Measurements from ENCODE around the gene LZTFL1. TPM values are rescaled to one million over a fixed set of nuclear protein-coding genes. Genes with fewer than 3 reads are reported as not detected.

The LZTFL1 gene
- total and polyA plus RNA-seq, 4 donors, result 3.4 to 11.8 (median 5.7) TPM

GRCh38 chr3:45798034-45798433, 43.9 kb downstream of the LZTFL1 start:
- Histone ChIP-seq H3K9me3 (ENCODE audit: control insufficient read depth in 4 of 4, low read length in 3 of 4) (no peaks in the 10 kb centered on the region), H3K27ac (ENCODE audit: low read depth in 1 of 2, low read length in 2 of 2) (no peak overlapping the region), H3K4me1 (ENCODE audit: control insufficient read depth in 4 of 4, insufficient read depth in 4 of 4, low read length in 3 of 4) (peaks cover 0 to 15% (median 8%) of the 10 kb centered on the region in 4 donors), H3K27me3 (ENCODE audit: control insufficient read depth in 4 of 4, insufficient read depth in 4 of 4, low read length in 3 of 4) (peaks cover 2 to 9% (median 4%) of the 10 kb centered on the region in 4 donors), H3K36me3 (ENCODE audit: control insufficient read depth in 4 of 4, insufficient read depth in 3 of 4, low read depth in 1 of 4, low read length in 3 of 4) (no peaks in the 10 kb centered on the region), H3K9ac (ENCODE audit: low read depth in 1 of 2, low read length in 2 of 2) (no peak overlapping the region), H3K4me3 (ENCODE audit: low read depth in 1 of 3, low read length in 3 of 3) (no peak overlapping the region)
- 78% methylated on average over 4 of the region's 4 CpGs for WGBS
- DNase-seq (ENCODE audit: low spot score), result no peak
- no peak for TF ChIP-seq EGR1 (IDR thresholded peaks at IDR 0.05; ENCODE audit: low read depth in 2 of 2)
- no peak for TF ChIP-seq TAF1 (conservative IDR thresholded peaks at IDR 0.05)
- no peak for TF ChIP-seq ATF3 (IDR thresholded peaks at IDR 0.05)
- TF ChIP-seq MAX (IDR thresholded peaks at IDR 0.05), result no peak
- no peak for TF ChIP-seq HNF4A (conservative IDR thresholded peaks at IDR 0.05)
- TF ChIP-seq HNF4G (IDR thresholded peaks at IDR 0.05), result no peak
- TF ChIP-seq JUND (IDR thresholded peaks at IDR 0.05), result no peak
- no peak for TF ChIP-seq NR2F2 (IDR thresholded peaks at IDR 0.05)
- TF ChIP-seq RAD21 (IDR thresholded peaks at IDR 0.05), result no peak
- TF ChIP-seq FOXA2 (IDR thresholded peaks at IDR 0.05), result no peak
- no peak for TF ChIP-seq RXRA (IDR thresholded peaks at IDR 0.05)
- no peak for TF ChIP-seq REST (IDR thresholded peaks at IDR 0.05)

GRCh38 chr3:45796902-45797637, 44.8 kb downstream of the LZTFL1 start:
- Histone ChIP-seq H3K9me3 (ENCODE audit: control insufficient read depth in 4 of 4, low read length in 3 of 4) (no peaks in the 10 kb centered on the region), H3K36me3 (ENCODE audit: control insufficient read depth in 4 of 4, insufficient read depth in 3 of 4, low read depth in 1 of 4, low read length in 3 of 4) (no peaks in the 10 kb centered on the region), H3K27ac (ENCODE audit: low read depth in 1 of 2, low read length in 2 of 2) (no peak overlapping the region), H3K4me3 (ENCODE audit: low read depth in 1 of 3, low read length in 3 of 3) (peak overlapping the region in 1 of 3 donors; percentile 50), H3K4me1 (ENCODE audit: control insufficient read depth in 4 of 4, insufficient read depth in 4 of 4, low read length in 3 of 4) (peaks cover 0 to 15% (median 8%) of the 10 kb centered on the region in 4 donors), H3K27me3 (ENCODE audit: control insufficient read depth in 4 of 4, insufficient read depth in 4 of 4, low read length in 3 of 4) (peaks cover 2 to 9% (median 4%) of the 10 kb centered on the region in 4 donors), H3K9ac (ENCODE audit: low read depth in 1 of 2, low read length in 2 of 2) (no peak overlapping the region)
- 70% methylated on average over 13 of the region's 13 CpGs for WGBS
- no peak for DNase-seq (ENCODE audit: low spot score)
- TF ChIP-seq HNF4G (IDR thresholded peaks at IDR 0.05) (no peak), EGR1 (IDR thresholded peaks at IDR 0.05; ENCODE audit: low read depth in 2 of 2) (no peak), RXRA (IDR thresholded peaks at IDR 0.05) (no peak), SP1 (IDR thresholded peaks at IDR 0.05) (no peak), JUND (IDR thresholded peaks at IDR 0.05) (no peak), REST (IDR thresholded peaks at IDR 0.05) (no peak), NR2F2 (IDR thresholded peaks at IDR 0.05) (no peak), FOXA1 (IDR thresholded peaks at IDR 0.05) (no peak), TAF1 (conservative IDR thresholded peaks at IDR 0.05) (no peak), HNF4A (conservative IDR thresholded peaks at IDR 0.05) (no peak), GABPA (IDR thresholded peaks at IDR 0.05 in 1 of 2, conservative IDR thresholded peaks at IDR 0.05 in 1 of 2) (no peak), ATF3 (IDR thresholded peaks at IDR 0.05) (no peak), YY1 (IDR thresholded peaks at IDR 0.05) (no peak), MAX (IDR thresholded peaks at IDR 0.05) (no peak), ZBTB33 (IDR thresholded peaks at IDR 0.05) (no peak), CTCF (IDR thresholded peaks at IDR 0.05; ENCODE audit: low read depth, low read length, missing input control) (no peak), RAD21 (IDR thresholded peaks at IDR 0.05) (no peak), FOXA2 (IDR thresholded peaks at IDR 0.05) (no peak)
